SK-N-SH treated with all-trans-retinoic acid at 6 μM for 48 hours (cell line): Measurements from ENCODE around the gene DGKI.

Source experiments
- ATAC-seq: fragments of 200-7000 bp; cut with Tn5 transposase; 3 replicates; pipeline ENCODE4 v1.9.1; 2020; ENCODE audit warnings: mild to moderate bottlenecking, moderate library complexity
- ARNTL ChIP-seq: fragments of 450-650 bp; formaldehyde crosslinking; IDR thresholded peaks from 2 replicates; pipeline ENCODE4 v1.5.0; 2020; ENCODE audit warnings: low read depth, mild to moderate bottlenecking, moderate library complexity, borderline replicate concordance
- BACH2 ChIP-seq: fragments of 250-450 bp; sonication (Bioruptor Pico); IDR thresholded peaks from 2 replicates; pipeline ENCODE4 v1.9.0; 2021; ENCODE audit warnings: mild to moderate bottlenecking, borderline replicate concordance
- CSDC2 ChIP-seq: fragments of 250-450 bp; sonication (Bioruptor Pico); IDR thresholded peaks from 2 replicates; pipeline ENCODE4 v1.5.0; 2020; ENCODE audit warnings: mild to moderate bottlenecking, moderate library complexity
- ESRRG ChIP-seq: fragments of 250-450 bp; sonication (Bioruptor Pico); IDR thresholded peaks from 2 replicates; pipeline ENCODE4 v1.6.1; 2021; ENCODE audit warnings: mild to moderate bottlenecking
- ISL1 ChIP-seq: fragments of 250-450 bp; sonication (Bioruptor Pico); IDR thresholded peaks from 2 replicates; pipeline ENCODE4 v2.1.2; 2022; ENCODE audit warnings: mild to moderate bottlenecking, moderate library complexity
- OSR1 ChIP-seq: fragments of 250-450 bp; sonication (Bioruptor Pico); IDR thresholded peaks from 2 replicates; pipeline ENCODE4 v1.8.0; 2022; ENCODE audit warnings: moderate library complexity, mild to moderate bottlenecking, inconsistent platforms
- PPARA ChIP-seq: fragments of 250-450 bp; sonication (Bioruptor Pico); IDR thresholded peaks from 2 replicates; pipeline ENCODE4 v1.5.0; 2020; ENCODE audit warnings: mild to moderate bottlenecking, borderline replicate concordance
- RARB ChIP-seq: fragments of 250-450 bp; sonication (Bioruptor Pico); IDR thresholded peaks from 2 replicates; pipeline ENCODE4 v1.8.0; 2021; ENCODE audit warnings: mild to moderate bottlenecking, moderate library complexity
- SNAI2 ChIP-seq: fragments of 250-450 bp; sonication (Bioruptor Pico); IDR thresholded peaks from 2 replicates; pipeline ENCODE4 v1.5.0; 2020; ENCODE audit warnings: mild to moderate bottlenecking, moderate library complexity
- TCF4 ChIP-seq: fragments of 250-450 bp; sonication (Bioruptor Pico); IDR thresholded peaks from 2 replicates; pipeline ENCODE4 v1.8.0; 2021; ENCODE audit warnings: mild to moderate bottlenecking, moderate library complexity, borderline replicate concordance
- TOX ChIP-seq: fragments of 250-450 bp; sonication (Bioruptor Pico); IDR thresholded peaks from 2 replicates; pipeline ENCODE4 v1.8.0; 2021; ENCODE audit warnings: mild to moderate bottlenecking, moderate library complexity, borderline replicate concordance
- ZFP3 ChIP-seq: fragments of 250-450 bp; sonication (Bioruptor Pico); IDR thresholded peaks from 2 replicates; pipeline ENCODE4 v1.5.0; 2020; ENCODE audit warnings: mild to moderate bottlenecking, moderate library complexity
- ZFP30 ChIP-seq: fragments of 450-650 bp; formaldehyde crosslinking; IDR thresholded peaks from 2 replicates; pipeline ENCODE4 v1.5.0; 2022; ENCODE audit warnings: mild to moderate bottlenecking, moderate library complexity
- ZNF565 ChIP-seq: fragments of 450-650 bp; formaldehyde crosslinking; conservative IDR thresholded peaks from 2 replicates; pipeline ENCODE4 v1.5.0; 2020; ENCODE audit warnings: low read depth, mild to moderate bottlenecking, moderate library complexity
- ZNF70 ChIP-seq: fragments of 450-650 bp; formaldehyde crosslinking; IDR thresholded peaks from 2 replicates; pipeline ENCODE4 v1.5.0; 2020; ENCODE audit warnings: mild to moderate bottlenecking, moderate library complexity
- ZNF8 ChIP-seq: fragments of 450-650 bp; formaldehyde crosslinking; IDR thresholded peaks from 2 replicates; pipeline ENCODE4 v1.5.0; 2020; ENCODE audit warnings: mild to moderate bottlenecking, moderate library complexity
- TF ChIP-seq, protein P1 (sequence below): fragments of 250-450 bp; sonication (Bioruptor Pico); IDR thresholded peaks from 2 replicates; pipeline ENCODE4 v1.5.1; 2020; ENCODE audit warnings: low read depth, mild to moderate bottlenecking, moderate library complexity
- TF ChIP-seq, protein P2 (sequence below): fragments of 250-450 bp; sonication (Bioruptor Pico); IDR thresholded peaks from 2 replicates; pipeline ENCODE4 v1.8.0; 2021; ENCODE audit warnings: low read depth, mild to moderate bottlenecking, moderate library complexity, borderline replicate concordance
- TF ChIP-seq, protein P3 (sequence below): fragments of 250-450 bp; sonication (Bioruptor Pico); IDR thresholded peaks from 2 replicates; pipeline ENCODE4 v1.5.1; 2021; ENCODE audit warnings: mild to moderate bottlenecking, moderate library complexity

Gene DGKI

DNA sequence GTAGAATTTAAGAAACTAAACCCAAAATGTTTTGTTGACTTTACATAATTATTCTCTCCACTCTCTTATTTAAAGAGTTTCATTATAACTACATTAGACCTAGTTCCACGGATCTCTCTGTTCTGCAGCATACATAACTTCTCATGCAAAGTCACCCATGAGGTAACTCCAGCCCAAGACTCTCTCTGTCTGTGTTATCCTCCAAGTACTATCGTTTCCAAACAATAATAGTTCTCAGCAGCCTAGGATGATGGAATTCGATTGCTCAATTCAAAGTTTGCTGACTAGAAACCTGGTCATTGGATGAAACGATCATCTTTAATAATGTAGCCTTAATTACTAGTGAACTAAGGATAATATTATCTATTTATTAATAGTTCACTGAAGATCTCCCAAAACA lies 300.1 kb downstream of the DGKI start:
- no peak for ATAC-seq
- TF ChIP-seq ARNTL (CRISPR knock-in tag), result no peak
- TF ChIP-seq CSDC2, result no peak
- TF ChIP-seq ZNF565 (CRISPR knock-in tag), result no peak
- TF ChIP-seq, all 23 proteins: peak for 0

DNA sequence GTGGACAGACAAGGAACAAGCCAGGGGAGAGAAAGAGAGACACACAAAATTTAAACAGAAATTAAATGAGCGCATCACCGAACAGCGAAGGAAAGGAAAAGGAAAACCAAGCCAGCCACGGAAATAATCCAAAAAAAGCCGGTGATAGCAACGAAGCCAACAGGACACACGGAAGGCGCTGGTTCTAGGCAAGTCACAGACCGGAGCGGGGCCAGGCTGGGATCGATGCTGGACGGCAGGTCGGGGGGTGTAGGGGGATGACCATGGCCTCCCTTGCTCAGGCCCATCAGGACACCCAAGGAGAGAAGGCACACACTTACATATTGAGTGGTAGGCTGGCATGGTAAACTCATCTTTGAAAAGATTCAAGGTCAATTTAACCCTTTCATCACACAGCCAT lies 300.8 kb downstream of the DGKI start:
- ATAC-seq, result no peak

DNA sequence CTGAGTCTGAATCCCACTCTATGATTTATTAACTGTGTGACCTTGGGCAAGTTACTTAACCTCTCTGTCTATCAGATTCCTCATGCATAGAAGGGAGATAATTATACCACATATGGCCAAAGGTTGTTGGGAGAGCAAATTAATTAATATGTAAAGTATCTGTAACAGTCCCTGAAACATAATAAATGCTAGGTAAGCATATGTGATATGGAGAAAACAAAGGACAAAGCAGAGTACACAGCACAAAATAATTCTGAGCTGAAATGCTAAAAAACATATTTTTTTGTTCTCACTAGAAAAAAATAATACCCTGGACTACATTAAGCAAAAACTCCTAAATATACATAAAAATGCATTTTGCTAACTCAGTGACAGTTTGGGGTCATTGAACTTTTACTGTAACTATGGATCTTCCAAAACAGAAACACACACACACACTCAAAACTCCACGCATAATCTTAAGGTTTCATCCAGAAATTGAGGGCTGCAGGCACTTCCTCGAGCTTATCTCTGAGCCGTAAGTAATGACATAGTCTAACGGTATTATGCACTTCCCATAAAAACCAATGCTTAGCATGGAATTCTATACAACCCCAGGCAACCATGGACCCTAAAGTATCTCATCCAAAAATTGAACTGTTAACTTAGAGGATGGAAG lies 301.6 kb downstream of the DGKI start:
- ATAC-seq, result no peak
- TF ChIP-seq ESRRG (CRISPR knock-in tag), result no peak
- TF ChIP-seq, protein P1, sequence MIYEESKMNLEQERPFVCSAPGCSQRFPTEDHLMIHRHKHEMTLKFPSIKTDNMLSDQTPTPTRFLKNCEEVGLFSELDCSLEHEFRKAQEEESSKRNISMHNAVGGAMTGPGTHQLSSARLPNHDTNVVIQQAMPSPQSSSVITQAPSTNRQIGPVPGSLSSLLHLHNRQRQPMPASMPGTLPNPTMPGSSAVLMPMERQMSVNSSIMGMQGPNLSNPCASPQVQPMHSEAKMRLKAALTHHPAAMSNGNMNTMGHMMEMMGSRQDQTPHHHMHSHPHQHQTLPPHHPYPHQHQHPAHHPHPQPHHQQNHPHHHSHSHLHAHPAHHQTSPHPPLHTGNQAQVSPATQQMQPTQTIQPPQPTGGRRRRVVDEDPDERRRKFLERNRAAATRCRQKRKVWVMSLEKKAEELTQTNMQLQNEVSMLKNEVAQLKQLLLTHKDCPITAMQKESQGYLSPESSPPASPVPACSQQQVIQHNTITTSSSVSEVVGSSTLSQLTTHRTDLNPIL (CRISPR knock-in tag), result no peak
- no peak for TF ChIP-seq PPARA (CRISPR knock-in tag)
- TF ChIP-seq ZNF70 (CRISPR knock-in tag), result no peak
- no peak for TF ChIP-seq ZFP30 (CRISPR knock-in tag)
- TF ChIP-seq ZNF8 (CRISPR knock-in tag), result no peak
- TF ChIP-seq, protein P2, sequence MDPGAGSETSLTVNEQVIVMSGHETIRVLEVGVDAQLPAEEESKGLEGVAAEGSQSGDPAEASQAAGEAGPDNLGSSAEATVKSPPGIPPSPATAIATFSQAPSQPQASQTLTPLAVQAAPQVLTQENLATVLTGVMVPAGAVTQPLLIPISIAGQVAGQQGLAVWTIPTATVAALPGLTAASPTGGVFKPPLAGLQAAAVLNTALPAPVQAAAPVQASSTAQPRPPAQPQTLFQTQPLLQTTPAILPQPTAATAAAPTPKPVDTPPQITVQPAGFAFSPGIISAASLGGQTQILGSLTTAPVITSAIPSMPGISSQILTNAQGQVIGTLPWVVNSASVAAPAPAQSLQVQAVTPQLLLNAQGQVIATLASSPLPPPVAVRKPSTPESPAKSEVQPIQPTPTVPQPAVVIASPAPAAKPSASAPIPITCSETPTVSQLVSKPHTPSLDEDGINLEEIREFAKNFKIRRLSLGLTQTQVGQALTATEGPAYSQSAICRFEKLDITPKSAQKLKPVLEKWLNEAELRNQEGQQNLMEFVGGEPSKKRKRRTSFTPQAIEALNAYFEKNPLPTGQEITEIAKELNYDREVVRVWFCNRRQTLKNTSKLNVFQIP (CRISPR knock-in tag), result no peak
- no peak for TF ChIP-seq ZNF565 (CRISPR knock-in tag)
- no peak for TF ChIP-seq SNAI2

More for the DNA sequence above, 300.8 kb downstream of the DGKI start:
- no peak for TF ChIP-seq CSDC2
- TF ChIP-seq TOX (CRISPR knock-in tag), result no peak
- no peak for TF ChIP-seq ZNF8 (CRISPR knock-in tag)

DNA sequence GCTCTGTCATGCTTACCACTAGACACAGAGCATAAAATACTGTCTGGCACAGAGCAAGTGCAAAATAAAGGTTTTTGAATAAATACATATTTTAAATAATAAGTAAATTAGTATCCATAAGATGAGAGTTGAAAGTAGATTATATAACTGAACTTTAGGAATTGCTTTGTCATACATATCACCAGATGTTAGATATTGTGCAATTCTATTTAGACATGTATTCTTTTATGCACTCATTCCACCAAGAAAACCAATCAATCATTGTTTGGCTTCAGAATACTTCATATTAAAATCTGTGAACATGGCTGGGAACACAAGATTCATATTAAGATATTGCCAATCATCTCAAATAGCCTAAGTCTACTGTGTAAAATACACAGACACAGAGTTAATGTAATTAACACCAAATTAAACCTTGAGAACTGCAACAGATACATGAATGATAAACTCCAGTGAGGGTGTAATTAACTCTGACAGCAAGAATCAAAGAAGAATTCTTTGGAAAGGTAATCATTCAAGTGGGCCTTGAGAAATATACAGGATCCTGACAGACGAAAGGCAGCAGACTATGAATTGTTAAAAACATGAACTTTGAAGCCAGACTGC lies 302.2 kb downstream of the DGKI start:
- no peak for ATAC-seq
- no peak for TF ChIP-seq ZNF70 (CRISPR knock-in tag)
- no peak for TF ChIP-seq OSR1
- TF ChIP-seq, protein P2 (CRISPR knock-in tag), result no peak
- no peak for TF ChIP-seq ZNF565 (CRISPR knock-in tag)
- TF ChIP-seq ZFP30 (CRISPR knock-in tag), result no peak
- no peak for TF ChIP-seq ZFP3
- TF ChIP-seq, protein P3, sequence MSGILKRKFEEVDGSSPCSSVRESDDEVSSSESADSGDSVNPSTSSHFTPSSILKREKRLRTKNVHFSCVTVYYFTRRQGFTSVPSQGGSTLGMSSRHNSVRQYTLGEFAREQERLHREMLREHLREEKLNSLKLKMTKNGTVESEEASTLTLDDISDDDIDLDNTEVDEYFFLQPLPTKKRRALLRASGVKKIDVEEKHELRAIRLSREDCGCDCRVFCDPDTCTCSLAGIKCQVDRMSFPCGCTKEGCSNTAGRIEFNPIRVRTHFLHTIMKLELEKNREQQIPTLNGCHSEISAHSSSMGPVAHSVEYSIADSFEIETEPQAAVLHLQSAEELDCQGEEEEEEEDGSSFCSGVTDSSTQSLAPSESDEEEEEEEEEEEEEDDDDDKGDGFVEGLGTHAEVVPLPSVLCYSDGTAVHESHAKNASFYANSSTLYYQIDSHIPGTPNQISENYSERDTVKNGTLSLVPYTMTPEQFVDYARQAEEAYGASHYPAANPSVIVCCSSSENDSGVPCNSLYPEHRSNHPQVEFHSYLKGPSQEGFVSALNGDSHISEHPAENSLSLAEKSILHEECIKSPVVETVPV (CRISPR knock-in tag), result no peak
- TF ChIP-seq PPARA (CRISPR knock-in tag), result no peak
- TF ChIP-seq TOX (CRISPR knock-in tag), result no peak
- no peak for TF ChIP-seq SNAI2
- 0 out of 2 replicates have a peak, but pooled peaks have one; percentile 22 for TF ChIP-seq ISL1 (CRISPR knock-in tag)
- peak; percentile 14; the same call in 1 of the 2 replicates for TF ChIP-seq TCF4
- no peak for TF ChIP-seq BACH2 (CRISPR knock-in tag)
- TF ChIP-seq CSDC2, result no peak
- TF ChIP-seq, all 23 proteins: peak for 2

DNA sequence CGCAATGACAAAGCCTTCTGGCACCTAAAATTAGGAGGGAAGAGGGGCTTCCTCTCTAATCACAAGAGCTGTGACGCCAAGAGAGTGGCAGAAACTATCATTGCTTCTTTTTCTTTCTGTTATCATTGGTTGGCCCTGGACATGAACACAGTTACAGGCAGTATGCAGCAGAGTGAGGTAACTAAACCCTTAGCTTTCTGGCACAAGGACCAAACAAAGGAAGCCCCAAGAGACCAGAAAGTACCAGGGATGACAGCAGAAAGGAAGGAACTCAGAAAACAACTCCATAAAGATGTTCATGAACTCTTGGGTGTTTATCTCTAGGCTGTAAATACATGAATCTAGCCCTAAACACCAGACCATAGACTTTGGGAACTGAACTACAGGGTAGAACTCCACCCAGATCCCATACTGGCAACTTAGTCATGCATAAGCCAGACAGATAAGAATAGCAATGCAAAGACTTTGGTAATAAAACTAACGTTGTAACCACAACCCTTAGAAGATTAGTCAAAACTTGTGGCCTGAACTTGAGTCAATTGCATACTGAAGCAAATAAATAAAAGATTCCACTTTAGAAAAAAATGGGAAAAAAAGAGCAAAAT lies 307.6 kb downstream of the DGKI start:
- TF ChIP-seq RARB (CRISPR knock-in tag) (no peak), TOX (CRISPR knock-in tag) (no peak)
- ATAC-seq, result peak; percentile 59
